K562 (cell line): Measurements from ENCODE around the gene FABP7. TPM values are rescaled to one million over a fixed set of nuclear protein-coding genes. Genes with fewer than 3 reads are reported as not detected.

Experiments
- ATAC-seq: fragments of 200-7000 bp; cut with Tn5 transposase; 3 replicates; pipeline ENCODE4 v1.9.1; 2020; ENCODE audit warnings: moderate library complexity
- BruUV-seq: library from RNA; stranded (reverse); fragments of 400-500 nt; replicated peaks from 2 replicates; lab custom pipeline; 2021; lab: Mats Ljungman, UMichigan
- CTCF ChIA-PET: fragments of 300-600 bp; formaldehyde crosslinking; extraction: SDS; loops from one replicate; lab custom pipeline; 2021; ENCODE audit warnings: low intra/inter-chr PET ratio; lab: Yijun Ruan, JAX
- POLR2A ChIA-PET: fragments of 300-600, 350-650 bp; sonication (Branson Sonifier 250); formaldehyde crosslinking; extraction: SDS; loops from one replicate; lab custom pipeline; 2021; ENCODE audit warnings: antibody characterized with exemption, inconsistent platforms; lab: Yijun Ruan, JAX
- DNase-seq, 4 experiments: peaks; one replicate each; pipeline versions ENCODE4 v3.0.0 to v3.0.0-alpha.2; 2011 to 2018; ENCODE audit warnings: low spot score in 3 of 4, mixed read lengths in 3 of 4; ENCODE audit errors: extremely low read depth in 1 of 4
- FAIRE-seq: peaks from 2 replicates; lab custom pipeline; 2011; peaks lifted over from hg19 to GRCh38; lab: Jason Lieb, UNC
- H2AFZ ChIP-seq: 2 replicates; pipeline ENCODE4 v1.6.0; 2011; ENCODE audit warnings: low read depth, low read length, control low read depth, inconsistent platforms
- H3K27ac ChIP-seq: fragments of 200-600 bp; 3 replicates; pipeline ENCODE4 v1.8.0; 2011; ENCODE audit warnings: low read depth, mild to moderate bottlenecking, control low read depth, inconsistent platforms, low read length, moderate library complexity, mixed read lengths; ENCODE audit errors: extremely low read depth
- H3K27me3 ChIP-seq, 2 experiments: fragments of 300-600 bp in 1 of 2; 2 replicates in 1 of 2; 3 replicates in 1 of 2; pipeline versions ENCODE4 v1.6.0 to v1.8.0; 2011; ENCODE audit warnings: inconsistent platforms in 2 of 2, low read length in 2 of 2, mild to moderate bottlenecking in 1 of 2, mixed read lengths in 1 of 2, moderate library complexity in 1 of 2; ENCODE audit not compliant: control insufficient read depth in 2 of 2, insufficient read depth in 2 of 2
- H3K36me3 ChIP-seq: fragments of 300-600 bp; 3 replicates; pipeline ENCODE4 v1.8.0; 2011; ENCODE audit warnings: mild to moderate bottlenecking, low read length, inconsistent platforms; ENCODE audit not compliant: control insufficient read depth, insufficient read depth
- H3K4me1 ChIP-seq, 2 experiments: fragments of 200-600 bp in 1 of 2; replicated peaks in 1 of 2; 2 replicates in 1 of 2; 3 replicates in 1 of 2; pipeline versions ENCODE4 v1.5.1 to v1.8.0; 2011; ENCODE audit warnings: inconsistent platforms in 2 of 2, low read length in 2 of 2, mild to moderate bottlenecking in 1 of 2, mixed read lengths in 1 of 2, moderate library complexity in 1 of 2; ENCODE audit not compliant: control insufficient read depth in 2 of 2, insufficient read depth in 2 of 2
- H3K4me2 ChIP-seq: 2 replicates; pipeline ENCODE4 v1.6.1; 2011; ENCODE audit warnings: low read length, control low read depth, inconsistent platforms, mixed read lengths; ENCODE audit not compliant: insufficient read depth
- H3K4me3 ChIP-seq: fragments of 200-600 bp; sonication (generic), shearing (Covaris generic); 2 replicates; pipeline ENCODE4 v1.5.1; 2016; ENCODE audit warnings: control low read depth, inconsistent platforms
- H3K79me2 ChIP-seq: fragments of 200-600 bp; 3 replicates; pipeline ENCODE4 v1.8.0; 2011; ENCODE audit warnings: low read length, inconsistent platforms; ENCODE audit not compliant: control insufficient read depth, insufficient read depth
- H3K9ac ChIP-seq, 2 experiments: 2 replicates each; pipeline versions ENCODE4 v1.6.0 to v1.6.1; 2011; ENCODE audit warnings: low read depth in 2 of 2, low read length in 2 of 2, control low read depth in 1 of 2, inconsistent platforms in 1 of 2, mild to moderate bottlenecking in 1 of 2, mixed read lengths in 1 of 2; ENCODE audit not compliant: insufficient read depth in 1 of 2
- H3K9me1 ChIP-seq: one replicate; pipeline ENCODE4 v1.6.0; 2011; ENCODE audit warnings: inconsistent platforms, mild to moderate bottlenecking, low read length, moderate library complexity; ENCODE audit not compliant: control insufficient read depth, insufficient read depth
- H3K9me3 ChIP-seq: replicated peaks from 2 replicates; pipeline ENCODE4 v1.5.1; 2011; ENCODE audit warnings: low read depth, low read length, inconsistent platforms; ENCODE audit not compliant: control insufficient read depth, insufficient read depth
- H4K20me1 ChIP-seq: replicated peaks from 2 replicates; pipeline ENCODE4 v1.6.1; 2011; ENCODE audit warnings: low read length, inconsistent platforms, mixed read lengths; ENCODE audit not compliant: control insufficient read depth, insufficient read depth
- GTF2F1 ChIP-seq: IDR thresholded peaks from 2 replicates; pipeline ENCODE4 v1.6.1; 2011; ENCODE audit warnings: low read depth, low read length, improper control_type of control experiment
- HMG20B ChIP-seq: fragments of 250-450 bp; sonication (Bioruptor Pico); IDR thresholded peaks from 2 replicates; pipeline ENCODE4 v1.5.0; 2021; ENCODE audit warnings: mild to moderate bottlenecking
- MITF ChIP-seq: IDR thresholded peaks from 2 replicates; pipeline ENCODE4 v1.6.1; 2014; ENCODE audit warnings: antibody characterized with exemption
- RAD21 ChIP-seq, 2 experiments: fragments of 250-450 bp in 1 of 2; fragments of 450-650 bp in 1 of 2; sonication (Bioruptor Pico) in 1 of 2; formaldehyde crosslinking in 1 of 2; IDR thresholded peaks in 1 of 2; conservative IDR thresholded peaks in 1 of 2; 2 replicates each; pipeline versions ENCODE4 v1.4.0 to v1.8.0; 2020 to 2022; ENCODE audit warnings: mild to moderate bottlenecking in 2 of 2, moderate library complexity in 1 of 2
- SP2 ChIP-seq: IDR thresholded peaks from 2 replicates; pipeline ENCODE4 v1.6.1; 2011; ENCODE audit warnings: mild to moderate bottlenecking, low read depth, low read length, moderate library complexity; ENCODE audit not compliant: poor library complexity, severe bottlenecking; ENCODE audit errors: extremely low read depth
- ZSCAN29 ChIP-seq: fragments of 450-650 bp; IDR thresholded peaks from 2 replicates; pipeline ENCODE4 v1.6.1; 2017
- WGBS: fragments of 100-300 bp; shearing (Covaris generic); methylation state at CpG from one replicate; pipeline ENCODE4 v1.1.6; 2016; ENCODE audit warnings: low coverage, mixed read lengths; ENCODE audit not compliant: insufficient coverage; ENCODE audit errors: missing lambda C conversion rate; 5-methylcytosine and 5-hydroxymethylcytosine counted together
- in situ Hi-C: fragments of 300-500 bp; cut with MboI; formaldehyde crosslinking; loops from 4 replicates; pipeline ENCODE4 v1.15.0; 2018; ENCODE audit warnings: inconsistent platforms, mixed read lengths
- intact Hi-C: fragments of 100-400 bp; cut with micrococcal nuclease; formaldehyde crosslinking; loops from 2 replicates; pipeline ENCODE4 v1.14.2; 2022
- polyA plus RNA-seq, 8 experiments: library from polyadenylated mRNA; depleted of rRNA in 4 of 8; stranded (reverse) in 5 of 8; unstranded in 3 of 8; fragments of >200 nt; fragmentation: Nextera tagmentation in 2 of 8; fragmentation: Illumina TruSeq in 1 of 8; extraction: Ambion mirVana in 2 of 8; extraction: Trizol in 1 of 8; gene quantifications; 2 replicates each; pipeline versions ENCODE4 v1.2.1 to v1.2.3, GENCODE V29; 2011 to 2014; ENCODE audit warnings: inconsistent platforms in 1 of 8, missing spikeins in 1 of 8
- total RNA-seq, 7 experiments: library from RNA; depleted of rRNA in 6 of 7; stranded (reverse); fragments of >200 nt in 6 of 7; fragmentation: Illumina TruSeq in 2 of 7; extraction: Trizol in 2 of 7; gene quantifications; 2 replicates each; pipeline versions ENCODE4 v1.2.1 to v1.2.3, GENCODE V29; 2011 to 2021; ENCODE audit warnings: low replicate concordance in 1 of 7
- TF ChIP-seq, protein P1 (sequence below): fragments of 250-450 bp; sonication (Bioruptor Pico); IDR thresholded peaks from 2 replicates; pipeline ENCODE4 v1.8.0; 2021; ENCODE audit warnings: borderline replicate concordance, mild to moderate bottlenecking, moderate library complexity; ENCODE audit not compliant: poor library complexity, severe bottlenecking
- TF ChIP-seq, protein P2 (sequence below): fragments of 200-800 bp; sonication (Bioruptor generic); IDR thresholded peaks from 2 replicates; pipeline ENCODE4 v1.6.1; 2017; ENCODE audit warnings: missing genetic modification characterization, missing compliant biosample characterization

The FABP7 gene
- total and polyA plus RNA-seq, 9 of the 15 experiments (the other 6 are each of a cell fraction or from before 2014, with no cell fraction given), result 0.07 to 0.14 TPM; not detected in 7

DNA sequence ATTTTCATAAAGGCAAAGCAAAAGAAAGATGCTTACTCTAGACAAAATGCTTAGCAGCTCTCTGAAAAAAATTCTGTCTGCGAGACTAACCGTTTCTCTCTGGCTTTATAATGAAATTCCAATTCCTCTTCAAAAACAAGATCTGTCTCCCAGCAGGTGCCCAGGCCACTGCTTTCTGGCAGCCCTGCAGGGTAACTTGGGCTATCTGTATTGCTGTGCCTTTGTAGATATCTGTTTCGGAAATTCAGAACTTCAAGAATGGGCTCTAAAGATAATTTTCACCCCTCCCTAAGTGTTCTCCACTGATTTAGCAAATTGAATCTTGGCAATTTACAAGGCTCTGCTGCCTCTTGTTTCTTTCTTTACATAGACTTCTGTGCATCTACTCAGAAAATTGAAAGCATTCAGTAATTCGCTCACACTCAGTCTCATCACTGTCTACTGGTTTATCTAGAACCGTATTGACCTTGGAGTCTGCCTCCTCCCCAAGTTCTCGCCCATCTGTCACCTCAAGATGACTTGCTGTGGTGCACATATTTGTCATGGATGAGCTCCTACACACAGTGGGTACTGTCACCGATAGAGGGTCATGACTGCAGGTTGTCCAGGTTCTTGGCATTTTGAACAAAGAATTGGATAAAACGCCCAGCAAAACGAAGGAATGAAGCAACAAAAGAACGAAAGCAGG, 26.4 kb upstream of the FABP7 start:
- no peak overlapping the region for H3K4me2 ChIP-seq
- intact Hi-C loops (no loop called here), in situ Hi-C loops (no loop called here)
- BruUV-seq, result no TSS peak
- H3K4me3 ChIP-seq, result no peak overlapping the region
- no peaks in the 10 kb centered on the region for H3K36me3 ChIP-seq
- H3K27me3 ChIP-seq, result no peaks in the 10 kb centered on the region
- H4K20me1 ChIP-seq, result no peaks in the 10 kb centered on the region
- H3K79me2 ChIP-seq, result no peaks in the 10 kb centered on the region
- no peak; the same call in 1 of the 3 replicates for ATAC-seq
- no peak overlapping the region for H3K9ac ChIP-seq
- ChIA-PET CTCF (no interaction called here), POLR2A (interaction anchor here (0.8 kb wide), 1 partner anchor 13 kb away, joined by 3 read pairs; no protein-coding TSS in a partner anchor)
- no peak overlapping the region for H3K27ac ChIP-seq
- H3K9me1 ChIP-seq, result no peaks in the 10 kb centered on the region
- no peak overlapping the region for H2AFZ ChIP-seq
- H3K4me1 ChIP-seq, result no peaks in the 10 kb centered on the region
- no peak for DNase-seq
- no peaks in the 10 kb centered on the region for H3K9me3 ChIP-seq
- 6% methylated on average over 10 of the region's 10 CpGs for WGBS
- no peak for FAIRE-seq
- TF ChIP-seq SP2, result no peak
- no peak for TF ChIP-seq ZSCAN29
- TF ChIP-seq HMG20B, result no peak
- TF ChIP-seq MITF, result no peak
- no peak for TF ChIP-seq RAD21 (CRISPR knock-in tag; conservative IDR thresholded peaks at IDR 0.05 in 1 of 2, IDR thresholded peaks at IDR 0.05 in 1 of 2)
- TF ChIP-seq, protein P1, sequence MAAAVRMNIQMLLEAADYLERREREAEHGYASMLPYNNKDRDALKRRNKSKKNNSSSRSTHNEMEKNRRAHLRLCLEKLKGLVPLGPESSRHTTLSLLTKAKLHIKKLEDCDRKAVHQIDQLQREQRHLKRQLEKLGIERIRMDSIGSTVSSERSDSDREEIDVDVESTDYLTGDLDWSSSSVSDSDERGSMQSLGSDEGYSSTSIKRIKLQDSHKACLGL (CRISPR knock-in tag), result no peak
- no peak for TF ChIP-seq GTF2F1
- TF ChIP-seq, protein P2, sequence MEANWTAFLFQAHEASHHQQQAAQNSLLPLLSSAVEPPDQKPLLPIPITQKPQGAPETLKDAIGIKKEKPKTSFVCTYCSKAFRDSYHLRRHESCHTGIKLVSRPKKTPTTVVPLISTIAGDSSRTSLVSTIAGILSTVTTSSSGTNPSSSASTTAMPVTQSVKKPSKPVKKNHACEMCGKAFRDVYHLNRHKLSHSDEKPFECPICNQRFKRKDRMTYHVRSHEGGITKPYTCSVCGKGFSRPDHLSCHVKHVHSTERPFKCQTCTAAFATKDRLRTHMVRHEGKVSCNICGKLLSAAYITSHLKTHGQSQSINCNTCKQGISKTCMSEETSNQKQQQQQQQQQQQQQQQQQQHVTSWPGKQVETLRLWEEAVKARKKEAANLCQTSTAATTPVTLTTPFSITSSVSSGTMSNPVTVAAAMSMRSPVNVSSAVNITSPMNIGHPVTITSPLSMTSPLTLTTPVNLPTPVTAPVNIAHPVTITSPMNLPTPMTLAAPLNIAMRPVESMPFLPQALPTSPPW (CRISPR knock-in tag), result 0 out of 2 replicates have a peak, but pooled peaks have one; percentile 11
